ENCODE results near the gene FOXO6. TPM values are rescaled to one million over a fixed set of nuclear protein-coding genes. Genes with fewer than 3 reads are reported as not detected.

FOXO6 gene
- total RNA-seq, 1 experiment from 2014 or later = 6.1 TPM

GRCh38 chr1:41377397-41377796, 16.2 kb downstream of the FOXO6 start:
- no peak for DNase-seq (ENCODE audit: low spot score)
- Histone ChIP-seq H3K4me1 (ENCODE audit: insufficient read depth, low read length, poor library complexity, severe bottlenecking) (peaks cover 36% of the 10 kb centered on the region), H3K4me3 (ENCODE audit: low read depth, low read length, poor library complexity, severe bottlenecking) (no peak overlapping the region), H3K27me3 (replicated peaks; ENCODE audit: insufficient read depth, low read depth, low read length, poor library complexity) (no peaks in the 10 kb centered on the region), H3K27ac (ENCODE audit: low read depth, low read length, poor library complexity, severe bottlenecking) (no peak overlapping the region), H3K9me3 (ENCODE audit: low read depth, low read length, poor library complexity, severe bottlenecking) (no peaks in the 10 kb centered on the region), H3K36me3 (ENCODE audit: insufficient read depth, low read length, poor library complexity, severe bottlenecking) (no peaks in the 10 kb centered on the region)
- CTCF ChIA-PET = no interaction called here
- BruUV-seq (replicated peaks) = no TSS peak
- TF ChIP-seq CTCF (conservative IDR thresholded peaks at IDR 0.05; ENCODE audit: low read depth, low read length) = no peak
- no peak for TF ChIP-seq EZH2 (IDR thresholded peaks at IDR 0.05; ENCODE audit: borderline replicate concordance, low read depth, low read length, poor library complexity, severe bottlenecking)
- intact Hi-C loops (cut with micrococcal nuclease; ENCODE audit: unreplicated experiment) = no loop called here
- POLR2A ChIA-PET (ENCODE audit: low non-redundant PET) = no interaction called here

- ChIA-PET CTCF (interaction anchor here (0.6 kb wide), 1 partner anchor 17 kb away, joined by 6 read pairs; the partner anchor contains the start of gene FOXO6), POLR2A (ENCODE audit: low non-redundant PET) (no interaction called here)
- no peak overlapping the region for H3K4me3 ChIP-seq (ENCODE audit: low read depth, low read length, poor library complexity, severe bottlenecking)
- no TSS peak for BruUV-seq (replicated peaks)
- TF ChIP-seq EZH2 (IDR thresholded peaks at IDR 0.05; ENCODE audit: borderline replicate concordance, low read depth, low read length, poor library complexity, severe bottlenecking) = no peak
- no peak for TF ChIP-seq CTCF (conservative IDR thresholded peaks at IDR 0.05; ENCODE audit: low read depth, low read length)
- intact Hi-C loops (cut with micrococcal nuclease; ENCODE audit: unreplicated experiment) = no loop called here
- DNase-seq (ENCODE audit: low spot score) = no peak
- H3K9me3 ChIP-seq (ENCODE audit: low read depth, low read length, poor library complexity, severe bottlenecking) = no peaks in the 10 kb centered on the region
- H3K4me1 ChIP-seq (ENCODE audit: insufficient read depth, low read length, poor library complexity, severe bottlenecking) = peaks cover 40% of the 10 kb centered on the region
- no peaks in the 10 kb centered on the region for H3K27me3 ChIP-seq (replicated peaks; ENCODE audit: insufficient read depth, low read depth, low read length, poor library complexity)
- H3K27ac ChIP-seq (ENCODE audit: low read depth, low read length, poor library complexity, severe bottlenecking) = no peak overlapping the region
- H3K36me3 ChIP-seq (ENCODE audit: insufficient read depth, low read length, poor library complexity, severe bottlenecking) = no peaks in the 10 kb centered on the region
Observed at GRCh38 chr1:41378222-41378621, 17.0 kb downstream of the FOXO6 start.

GRCh38 chr1:41378999-41379737, 17.9 kb downstream of the FOXO6 start:
- peaks cover 44% of the 10 kb centered on the region for H3K4me1 ChIP-seq (ENCODE audit: insufficient read depth, low read length, poor library complexity, severe bottlenecking)
- BruUV-seq (replicated peaks) = no TSS peak
- H3K27ac ChIP-seq (ENCODE audit: low read depth, low read length, poor library complexity, severe bottlenecking) = peak overlapping the region; percentile 35
- intact Hi-C loops (cut with micrococcal nuclease; ENCODE audit: unreplicated experiment) = no loop called here
- TF ChIP-seq CTCF (conservative IDR thresholded peaks at IDR 0.05; ENCODE audit: low read depth, low read length) = no peak
- H3K27me3 ChIP-seq (replicated peaks; ENCODE audit: insufficient read depth, low read depth, low read length, poor library complexity) = no peaks in the 10 kb centered on the region
- no peaks in the 10 kb centered on the region for H3K36me3 ChIP-seq (ENCODE audit: insufficient read depth, low read length, poor library complexity, severe bottlenecking)
- no peak overlapping the region for H3K4me3 ChIP-seq (ENCODE audit: low read depth, low read length, poor library complexity, severe bottlenecking)
- ChIA-PET POLR2A (ENCODE audit: low non-redundant PET) (no interaction called here), CTCF (interaction anchor here (0.6 kb wide), 1 partner anchor 18 kb away, joined by 6 read pairs; the partner anchor contains the start of gene FOXO6)
- no peaks in the 10 kb centered on the region for H3K9me3 ChIP-seq (ENCODE audit: low read depth, low read length, poor library complexity, severe bottlenecking)
- DNase-seq (ENCODE audit: low spot score) = no peak
